ENCODE measurements around the gene FAM120B.
A peak's percentile ranks its signal among the peaks of the same experiment; 100 is the strongest.

The FAM120B gene

DNA sequence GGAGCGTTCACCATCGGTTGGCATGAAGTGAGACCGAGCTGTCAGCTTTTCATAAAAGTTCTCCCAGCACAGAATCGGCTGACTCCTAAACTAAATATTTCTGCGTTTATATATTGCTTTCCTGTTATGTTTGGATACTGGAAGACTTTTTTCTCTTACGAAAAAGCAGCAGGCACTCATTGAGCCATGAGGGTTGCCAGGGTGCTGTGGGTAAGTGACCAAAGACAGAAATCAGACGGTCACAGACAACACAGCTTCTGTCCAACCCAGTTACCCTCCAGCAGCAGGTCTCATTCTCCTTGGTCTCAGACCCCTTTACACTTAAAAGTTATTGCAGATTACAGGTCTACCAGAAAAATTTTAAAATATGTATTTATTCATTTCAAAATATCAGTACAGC, 113.7 kb downstream of the FAM120B start:
- no peak for DNase-seq (ENCODE audit: low read depth in 3 of 3)

DNA sequence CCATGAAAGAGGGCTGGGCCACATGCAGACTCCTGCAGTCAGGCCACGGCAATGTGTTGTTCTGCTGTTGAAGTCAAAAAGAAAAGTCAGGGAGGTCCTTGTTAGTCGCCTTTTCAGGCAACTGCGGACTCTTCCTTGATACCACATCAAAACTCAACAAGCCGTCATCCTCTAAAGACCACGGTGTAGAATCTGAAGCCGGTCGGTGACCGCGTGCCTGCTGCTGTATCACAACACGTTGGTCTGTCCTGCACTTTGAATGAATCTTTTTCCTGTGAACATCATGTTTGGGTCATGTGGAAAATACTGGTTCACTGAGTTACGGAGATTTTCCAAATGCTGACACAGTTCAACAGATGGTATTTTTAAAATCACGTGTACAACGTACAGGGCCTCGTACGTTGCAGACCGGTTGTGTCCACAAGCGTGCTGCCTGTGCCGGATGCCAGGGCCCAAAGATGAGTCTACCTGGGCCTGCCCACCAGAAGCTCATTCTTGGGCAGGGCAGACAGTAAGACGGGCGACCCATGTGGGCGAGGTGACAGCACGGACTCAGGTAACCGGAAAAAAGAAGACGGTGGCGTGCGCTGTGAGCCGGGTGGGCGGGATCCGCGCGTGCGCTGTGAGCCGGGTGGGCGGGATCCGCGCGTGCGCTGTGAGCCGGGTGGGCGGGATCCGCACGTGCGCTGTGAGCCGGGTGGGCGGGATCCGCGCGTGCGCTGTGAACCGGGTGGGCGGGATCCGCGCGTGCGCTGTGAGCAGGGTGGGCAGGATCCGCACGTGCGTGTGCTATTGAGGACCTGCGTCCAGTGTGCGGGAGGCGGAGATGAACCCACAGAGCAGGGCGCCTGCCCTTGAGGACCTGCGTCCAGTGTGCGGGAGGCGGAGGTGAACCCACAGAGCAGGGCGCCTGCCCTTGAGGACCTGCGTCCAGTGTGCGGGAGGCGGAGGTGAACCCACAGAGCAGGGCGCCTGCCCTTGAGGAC, 114.5 kb downstream of the FAM120B start:
- no peak for DNase-seq (ENCODE audit: low read depth in 3 of 3)

DNA sequence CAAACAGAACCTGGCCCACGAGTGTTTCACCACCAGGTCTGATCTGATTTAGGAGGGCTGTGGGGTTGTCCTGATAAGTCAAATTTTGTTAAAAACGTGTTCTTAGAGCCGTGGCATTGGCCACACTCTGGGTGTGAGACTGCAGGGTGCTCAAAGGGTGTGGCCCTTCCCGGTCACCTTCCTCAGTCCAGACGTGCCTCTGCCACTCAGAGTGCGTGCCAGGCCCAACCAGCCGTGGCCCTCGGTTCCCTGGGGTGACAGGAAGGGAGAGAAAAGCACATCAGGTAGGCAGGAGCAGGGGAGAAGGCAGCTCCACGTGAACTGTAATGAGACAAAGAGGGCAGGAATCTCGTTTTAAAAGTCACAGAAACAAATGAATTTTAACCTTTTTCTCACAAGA, 115.4 kb downstream of the FAM120B start:
- no peak for DNase-seq (ENCODE audit: low read depth in 3 of 3)

DNA sequence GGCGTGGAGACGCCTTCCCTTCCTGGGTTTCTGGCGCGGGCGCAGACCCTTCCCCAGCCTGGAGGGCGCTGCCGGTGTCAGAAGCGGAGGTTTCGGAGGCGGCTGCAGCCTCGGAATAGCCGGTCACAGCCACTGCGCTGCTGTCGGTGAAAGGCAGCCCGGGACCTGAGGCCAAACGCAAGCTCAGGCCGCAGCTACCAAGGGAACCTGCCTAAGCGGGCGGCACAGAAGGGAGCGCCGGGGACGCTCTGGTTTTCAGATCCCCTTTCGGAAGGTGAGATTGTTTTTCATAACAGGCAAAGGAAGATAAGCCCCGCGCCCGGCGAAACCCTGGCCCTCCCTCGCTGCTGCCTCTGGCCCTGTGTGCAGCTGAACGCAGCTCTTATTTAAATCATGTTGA, 116.5 kb downstream of the FAM120B start:
- DNase-seq (ENCODE audit: low read depth in 3 of 3): no peak

DNA sequence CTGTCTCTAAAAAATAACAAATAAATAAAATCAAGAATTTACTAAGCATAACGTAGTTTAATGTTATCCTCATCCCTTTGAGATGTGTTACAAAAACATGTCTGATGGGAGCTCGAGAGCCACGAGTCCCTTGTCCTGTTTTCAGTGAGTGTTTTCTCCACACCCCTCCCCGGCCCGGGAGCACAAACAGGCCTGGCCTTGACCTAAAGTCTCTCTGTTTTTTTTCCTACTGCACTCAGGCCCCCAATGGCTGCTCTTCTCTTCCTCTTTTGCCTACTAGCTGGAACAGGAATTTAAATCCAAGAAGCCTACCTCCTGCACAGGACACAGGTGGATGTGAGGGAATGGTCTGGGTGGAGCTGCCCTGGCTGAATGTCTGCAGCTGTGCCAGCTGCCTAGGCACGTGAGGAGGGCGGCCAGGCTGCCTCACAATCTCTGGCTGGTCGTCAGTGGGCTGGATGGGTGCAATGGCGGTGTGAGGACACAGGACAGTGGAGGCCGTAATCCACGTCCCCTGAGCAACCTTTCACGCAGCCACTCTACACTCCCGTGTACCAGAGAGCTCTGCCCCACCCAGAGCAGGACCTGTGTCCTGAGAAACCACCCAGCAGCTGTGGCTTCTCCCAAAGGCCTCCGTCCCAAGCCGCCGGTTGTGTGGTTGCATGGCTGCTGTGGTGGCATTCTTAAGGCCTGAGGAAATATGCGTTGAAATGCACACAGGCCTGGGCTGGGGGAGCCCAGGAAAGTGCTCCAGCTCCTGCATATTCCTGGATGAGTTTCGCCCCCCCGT, 117.5 kb downstream of the FAM120B start:
- DNase-seq (ENCODE audit: low read depth in 3 of 3): no peak

DNA sequence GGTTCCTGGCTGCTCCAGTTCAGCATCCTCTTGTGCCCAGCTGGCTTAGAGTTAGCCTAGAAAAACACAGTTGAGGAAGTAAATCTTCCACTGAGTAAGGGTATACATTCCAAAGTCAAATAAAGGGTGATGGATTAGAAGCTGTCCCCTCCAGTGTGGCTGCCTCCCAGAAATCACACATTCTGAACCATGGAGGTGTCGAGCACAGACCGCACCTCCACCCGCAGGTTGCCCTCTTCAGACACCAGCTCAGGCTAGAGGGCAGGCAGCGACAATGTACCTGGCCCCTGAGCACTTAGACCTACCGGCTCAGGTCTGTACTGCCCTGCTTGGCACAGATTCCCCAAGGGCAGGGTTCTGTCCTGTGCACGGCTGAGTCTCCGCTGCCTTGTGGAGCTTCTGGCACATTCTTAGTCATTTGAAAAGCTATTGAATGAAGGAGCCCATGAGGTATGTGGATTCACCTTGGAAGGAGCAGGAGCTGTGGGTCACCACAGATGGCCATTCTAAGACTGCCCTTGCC, 118.1 kb downstream of the FAM120B start:
- DNase-seq (ENCODE audit: low read depth in 3 of 3): no peak

DNA sequence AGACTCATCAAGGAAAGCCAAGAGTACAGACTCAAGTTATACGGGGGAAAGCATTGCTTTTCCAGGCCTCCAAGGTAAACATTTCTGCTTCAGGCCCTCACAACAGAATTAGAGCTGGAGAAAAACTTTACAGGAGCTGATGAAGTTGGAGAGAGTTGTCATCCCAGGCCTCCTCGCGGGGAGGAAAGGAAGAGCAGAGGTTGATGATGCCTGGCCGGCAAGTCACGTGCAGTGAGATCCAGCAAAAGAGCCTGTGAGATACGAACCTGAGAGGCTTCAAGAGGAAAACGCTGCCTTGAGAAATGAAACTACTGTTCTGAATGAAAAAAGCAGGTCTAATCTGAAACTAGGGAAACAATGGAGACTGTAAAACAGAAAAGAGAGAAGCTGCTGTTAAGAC, 122.9 kb downstream of the FAM120B start:
- DNase-seq (ENCODE audit: low read depth in 3 of 3): no peak

DNA sequence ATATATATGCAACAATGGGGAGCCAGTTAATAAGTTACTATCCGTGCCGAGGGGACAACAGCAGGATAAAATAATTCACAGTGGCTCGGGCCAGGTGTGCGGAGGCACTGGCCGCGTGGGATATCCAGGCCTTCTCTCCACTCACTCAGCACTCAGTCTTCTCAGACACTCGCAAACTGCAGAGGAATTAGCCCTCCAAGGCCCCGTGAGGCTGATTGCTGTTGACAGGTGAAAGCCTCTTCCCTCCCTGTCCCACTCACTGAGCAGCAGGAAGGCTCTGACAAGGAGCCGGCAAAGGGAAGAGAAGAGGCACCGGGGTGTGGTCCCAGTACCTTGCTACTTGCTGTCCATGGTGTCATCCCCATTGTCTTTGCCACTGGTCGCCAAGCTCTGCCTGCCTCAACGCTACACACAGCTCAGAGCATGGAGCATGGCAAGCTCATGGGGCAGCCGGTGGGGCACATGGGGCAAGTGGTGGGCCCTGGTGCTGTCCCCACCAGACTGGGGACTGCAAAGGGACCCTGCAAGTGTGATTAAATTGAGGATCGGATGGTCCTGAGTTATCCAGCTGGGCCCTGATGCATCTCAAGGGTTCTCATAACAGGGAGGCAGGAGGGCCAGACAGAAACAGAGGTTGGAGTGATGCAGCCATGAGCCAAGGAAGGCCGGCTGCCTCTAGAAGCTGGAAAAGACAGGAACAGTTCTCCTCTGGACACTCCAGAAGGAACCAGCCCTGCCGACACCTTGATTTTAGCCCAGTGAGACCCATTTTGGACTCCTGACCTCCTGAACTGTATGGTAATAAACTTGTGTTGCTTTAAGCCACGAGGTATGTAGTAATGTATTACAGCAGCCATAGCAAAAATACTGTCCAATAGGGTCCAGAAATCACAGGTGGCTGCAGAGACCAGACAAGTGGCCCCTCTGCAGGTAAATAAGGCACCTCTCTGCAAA, 126.9 kb downstream of the FAM120B start:
- no peak for DNase-seq (ENCODE audit: low read depth in 3 of 3)

DNA sequence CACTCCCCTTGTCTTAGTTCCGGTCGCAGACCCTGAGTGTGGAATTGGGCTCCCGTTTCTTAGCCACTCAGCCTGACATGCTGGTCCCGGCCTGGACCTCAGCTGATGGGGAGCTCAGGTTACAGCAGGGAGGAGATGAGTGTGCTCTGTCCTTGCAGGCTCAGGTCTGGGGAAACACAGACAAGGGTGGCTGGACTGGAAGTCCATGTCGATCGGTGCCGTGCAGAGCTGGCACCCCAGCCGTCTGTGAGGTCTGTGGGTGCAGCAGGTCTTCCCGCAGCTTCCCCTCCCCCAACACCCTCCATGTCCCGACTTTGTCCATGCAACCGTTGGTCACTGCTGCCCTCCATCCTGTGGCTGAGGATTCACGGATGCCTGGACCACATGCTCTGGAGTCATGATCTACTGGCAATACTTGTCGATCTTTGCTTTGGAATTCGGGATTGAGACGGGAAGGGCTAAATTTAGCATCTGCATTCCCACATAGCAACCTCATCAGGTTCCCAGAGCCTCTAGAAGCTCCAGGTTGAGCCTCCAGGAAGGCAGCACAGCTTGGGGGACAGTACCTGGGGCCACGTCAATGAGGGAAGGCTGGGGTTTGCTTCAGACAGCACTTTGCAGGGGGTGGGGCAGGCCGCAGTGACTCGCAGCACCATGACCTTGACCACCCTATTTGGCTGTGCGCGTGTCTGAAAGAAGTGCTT, 127.7 kb downstream of the FAM120B start:
- no peak for DNase-seq (ENCODE audit: low read depth in 3 of 3)

DNA sequence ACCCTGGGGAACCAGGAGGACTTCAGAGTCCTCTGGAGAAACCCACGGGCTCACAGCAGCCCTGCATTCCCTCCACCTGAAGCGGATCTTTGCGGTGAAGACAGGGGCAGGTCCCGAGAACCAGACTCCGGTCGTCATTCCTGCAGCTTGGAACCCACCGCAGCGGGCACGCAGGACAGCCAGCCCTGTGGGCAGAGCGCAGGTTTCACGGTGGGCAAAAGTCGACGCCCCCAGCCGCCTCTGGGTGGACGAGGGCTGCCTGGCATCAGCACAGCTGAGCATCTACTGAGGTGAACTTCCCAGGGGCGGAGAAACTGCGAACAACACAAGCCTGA, 128.2 kb downstream of the FAM120B start:
- no peak for DNase-seq (ENCODE audit: low read depth in 3 of 3)

DNA sequence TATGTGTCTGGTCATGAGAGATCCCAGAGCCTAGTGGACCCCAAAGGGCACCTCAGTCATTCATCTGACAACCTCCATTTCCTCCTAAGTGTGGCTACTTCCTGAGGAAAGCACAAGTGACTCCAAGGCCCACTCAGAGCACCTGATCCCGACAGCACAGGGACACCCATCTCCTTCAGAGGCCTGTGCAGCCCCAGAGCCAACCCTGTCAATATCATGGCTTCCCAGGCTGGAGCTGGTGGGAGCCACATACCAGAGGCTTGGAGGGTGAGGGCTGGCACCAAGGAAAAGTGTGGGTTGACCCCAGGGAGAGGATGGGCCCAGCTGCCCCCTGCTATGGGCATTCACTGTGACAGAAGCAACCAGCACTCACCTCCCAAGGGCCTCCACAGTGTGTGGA, 129.2 kb downstream of the FAM120B start:
- DNase-seq (ENCODE audit: low read depth in 3 of 3): no peak

DNA sequence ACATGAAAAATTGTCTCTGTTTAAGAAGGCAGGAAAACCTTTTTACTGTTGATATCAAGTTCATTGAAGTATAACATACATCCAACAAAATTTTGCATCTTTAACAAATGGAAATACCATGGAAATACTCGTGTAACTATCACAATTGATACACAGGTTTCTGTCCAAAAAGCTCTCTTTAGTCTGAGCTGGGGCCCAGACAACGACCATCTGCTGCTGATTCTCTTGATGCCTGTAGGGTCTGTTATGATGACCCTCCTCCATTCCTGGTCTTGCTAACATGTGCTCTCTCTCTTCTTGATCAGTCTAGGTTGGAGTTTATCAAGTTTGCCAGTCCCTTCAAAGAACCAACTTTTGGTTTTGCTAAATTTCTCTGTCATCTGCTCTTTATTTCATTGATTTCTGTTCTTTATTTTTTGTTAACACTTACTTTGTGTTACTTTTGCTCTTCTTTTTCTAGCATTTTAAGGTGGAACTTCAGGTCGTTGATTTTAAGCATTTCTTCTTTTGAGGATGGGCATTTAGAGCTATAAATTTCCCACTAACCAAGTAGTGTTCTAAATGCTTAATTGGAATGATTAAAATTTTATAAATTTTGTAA, 129.8 kb downstream of the FAM120B start:
- no peak for DNase-seq (ENCODE audit: low read depth in 3 of 3)

DNA sequence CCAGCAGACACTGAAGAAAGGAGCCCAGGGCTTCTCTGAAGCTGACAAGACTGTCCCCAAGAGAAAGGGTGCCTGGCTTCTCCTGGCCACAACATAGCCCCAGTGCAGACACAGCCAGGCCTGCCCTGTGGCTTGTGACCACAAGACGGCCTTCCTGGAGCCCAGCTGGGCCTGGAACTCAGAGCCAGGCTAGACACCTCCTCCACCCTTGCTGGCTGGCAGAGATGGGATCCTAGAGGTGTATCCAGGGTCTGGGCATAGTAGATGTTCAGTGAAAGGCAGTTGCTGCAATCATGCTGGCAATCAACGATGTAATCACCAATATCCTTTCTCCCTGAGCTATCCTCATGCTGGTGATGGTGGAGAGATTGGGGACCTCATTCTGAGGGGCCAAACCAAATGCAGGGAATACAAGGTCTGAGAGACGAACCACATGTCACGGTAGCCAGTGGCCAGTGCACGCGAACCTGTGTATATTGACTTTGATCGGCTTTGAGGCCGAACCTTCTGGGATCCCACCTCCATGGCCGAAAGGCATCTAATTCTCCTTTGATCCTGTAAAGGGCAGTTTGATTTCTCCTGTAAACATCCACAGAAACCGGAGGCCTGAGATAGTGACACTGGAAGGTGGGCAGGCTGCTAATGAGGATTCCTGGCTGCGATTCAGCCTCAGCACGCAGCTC, 131.3 kb downstream of the FAM120B start:
- DNase-seq (ENCODE audit: low read depth in 3 of 3): no peak

DNA sequence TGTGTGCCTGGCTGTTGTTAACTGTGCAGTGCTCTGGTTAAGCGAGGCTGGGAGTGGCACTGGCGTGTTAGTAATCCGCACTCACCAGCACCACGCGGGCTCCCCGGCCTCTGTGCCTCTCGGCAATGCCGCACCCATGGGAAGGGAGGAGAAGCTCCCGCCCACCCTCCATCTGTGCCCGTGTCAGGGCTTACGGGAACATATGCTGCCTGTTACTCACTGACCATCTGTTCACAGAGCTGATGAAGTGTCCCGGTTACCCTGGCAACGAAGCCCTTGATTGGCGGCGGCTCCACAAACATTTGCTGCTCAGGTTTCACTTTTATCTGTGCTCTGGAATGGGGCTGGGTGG, 131.8 kb downstream of the FAM120B start:
- DNase-seq (ENCODE audit: low read depth in 3 of 3): peak in 2 of 3 experiments; percentile 5 to 46

DNA sequence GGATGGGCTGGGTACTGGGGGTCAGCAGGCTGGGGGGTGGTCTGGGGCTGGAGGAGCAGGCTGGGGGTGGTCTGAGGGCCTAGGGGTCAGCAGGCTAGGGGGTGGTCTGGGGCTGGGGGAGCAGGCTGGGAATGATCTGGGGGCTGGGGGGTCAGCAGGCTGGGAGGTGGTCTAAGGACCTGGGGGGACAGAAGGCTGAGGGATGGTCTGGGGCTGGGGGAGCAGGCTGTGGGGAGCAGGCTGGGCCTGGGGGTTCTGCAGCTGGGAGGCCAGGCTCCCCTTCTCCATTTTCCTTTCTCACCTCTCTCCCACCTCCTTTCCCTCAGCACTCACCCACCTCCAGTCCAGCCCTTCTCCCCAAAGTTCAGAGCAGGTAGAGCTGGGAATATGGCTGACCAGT, 132.3 kb downstream of the FAM120B start:
- DNase-seq (ENCODE audit: low read depth in 3 of 3): no peak

DNA sequence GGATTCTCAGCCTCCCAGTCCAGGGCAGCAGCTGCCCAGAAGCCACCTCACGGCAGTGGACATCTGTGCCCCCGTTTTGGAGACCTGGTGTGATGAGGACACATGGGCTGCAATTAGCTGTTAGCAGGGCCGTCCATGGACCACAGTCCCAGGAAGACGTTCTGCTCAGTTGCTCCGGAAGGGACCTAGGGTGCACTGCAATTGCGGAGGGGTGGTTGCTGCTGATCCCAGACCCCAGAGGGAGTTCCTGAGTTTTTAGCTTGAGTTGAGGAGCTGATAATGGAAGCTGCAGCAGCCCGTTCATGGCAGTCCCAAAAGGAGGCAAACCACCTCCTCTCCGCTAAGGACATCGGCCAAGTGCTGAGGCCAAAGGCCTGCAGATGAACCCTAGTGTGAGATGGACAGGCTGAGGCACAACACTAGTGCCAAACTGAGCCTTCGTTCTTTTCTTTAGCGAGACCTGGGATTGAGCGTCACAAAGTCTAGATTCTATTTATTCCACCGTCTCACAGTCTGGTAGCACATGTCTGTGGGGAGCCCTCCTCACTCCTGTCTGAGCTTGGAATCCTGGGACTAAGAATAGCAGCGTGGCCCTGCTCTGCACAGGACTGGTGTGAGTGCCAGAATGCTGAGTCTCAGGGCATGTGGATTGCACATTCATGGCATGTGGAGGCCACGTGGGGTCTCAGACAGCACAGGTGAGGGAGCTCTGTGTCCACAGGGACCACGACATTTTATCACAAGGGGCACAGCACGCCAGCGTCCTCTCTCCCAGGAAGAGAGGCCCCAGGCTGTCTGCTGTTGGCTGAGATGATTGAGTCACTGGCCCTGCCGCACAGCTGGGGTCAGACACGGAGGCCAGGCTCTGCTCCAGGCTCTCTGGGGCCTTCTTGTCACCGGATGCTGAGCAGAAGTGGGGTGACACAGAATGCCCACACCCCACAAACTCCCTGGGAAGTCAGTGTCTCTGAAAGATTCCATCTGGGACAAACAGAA, 133.1 kb downstream of the FAM120B start:
- DNase-seq (ENCODE audit: low read depth in 3 of 3): no peak

DNA sequence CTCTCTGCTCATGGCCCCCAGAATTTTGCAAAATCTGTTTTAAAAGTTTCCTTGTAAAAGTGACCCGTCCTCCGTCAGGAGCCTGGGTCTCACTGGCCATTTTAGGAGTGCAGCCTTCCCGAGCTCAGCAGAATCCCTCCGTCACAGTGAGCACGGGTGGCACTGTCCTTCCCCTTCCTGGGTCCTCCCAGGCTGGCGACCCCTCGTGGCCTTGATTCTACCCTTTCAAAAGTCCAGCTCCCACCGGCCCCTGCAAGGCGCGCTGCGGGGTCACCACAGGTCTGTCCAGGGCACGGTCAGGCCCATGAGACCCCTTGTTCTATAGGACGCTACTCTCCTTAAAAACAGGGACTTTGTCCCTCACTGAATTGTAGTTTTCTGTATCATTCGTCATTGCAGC, 133.9 kb downstream of the FAM120B start:
- DNase-seq (ENCODE audit: low read depth in 3 of 3): no peak

DNA sequence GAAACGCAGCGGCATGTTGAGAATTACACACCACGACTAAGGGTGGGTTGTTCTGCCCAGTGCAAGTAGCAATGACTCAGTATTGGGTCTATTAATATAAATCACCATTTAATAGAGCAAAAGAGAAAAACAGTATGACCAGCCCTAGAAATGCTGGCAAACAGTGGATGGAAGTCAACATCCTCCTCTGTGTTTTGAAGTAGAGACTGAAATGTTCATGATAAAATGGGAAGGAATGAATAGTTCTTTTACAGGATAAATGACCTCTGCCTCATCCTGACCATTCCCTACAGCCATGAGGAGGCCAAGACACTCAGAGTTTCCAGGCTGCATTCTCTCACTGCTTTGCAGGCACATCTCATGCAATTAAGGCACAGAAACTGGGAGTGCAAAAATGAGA, 134.8 kb downstream of the FAM120B start:
- DNase-seq (ENCODE audit: low read depth in 3 of 3): no peak

DNA sequence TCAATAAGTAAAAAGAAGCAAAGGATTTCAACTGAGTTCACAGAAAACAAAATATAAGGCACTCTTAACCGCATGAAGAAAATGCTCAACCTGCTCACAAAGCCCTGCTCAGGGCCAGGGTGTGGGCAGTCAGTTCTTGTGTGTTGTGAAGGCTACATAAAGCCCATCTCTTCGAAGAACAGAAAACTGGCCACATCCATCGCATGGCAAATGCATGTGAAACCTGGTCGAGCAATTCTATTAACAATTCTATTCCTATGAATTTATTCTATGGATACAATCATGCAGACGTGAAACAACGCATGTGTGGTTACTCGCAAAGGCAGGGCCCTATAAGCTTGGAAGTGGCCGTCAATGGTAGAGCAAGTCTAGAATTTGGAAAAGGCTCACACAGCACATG, 136.0 kb downstream of the FAM120B start:
- no peak for DNase-seq (ENCODE audit: low read depth in 3 of 3)

Measured in stimulated activated CD4-positive, alpha-beta T cell treated with anti-CD3 and anti-CD28 coated beads, TNF-alpha, amount 100 ng/mL, for 24 hours (primary cell).